ENCODE data around the gene KDM6A.
"Not testable (repeated sequence)": the region's sequence is repeated elsewhere in the genome, so short reads cannot be mapped to it uniquely, and the experiment has no call there.

Gene KDM6A

GRCh38 chrX:45134315-45134731 lies 261.3 kb downstream of the KDM6A start:
- no peak for TF ChIP-seq CTCF (IDR thresholded peaks at IDR 0.05; ENCODE audit: low read depth, low read length, missing control alignments)
- no peak overlapping the region for H3K4me3 ChIP-seq (ENCODE audit: low read depth, low read length)
- no peak for DNase-seq (ENCODE audit: low read depth)
- in situ Hi-C loops (cut with HindIII; ENCODE audit: low sequenced_read_pairs), result no loop called here

GRCh38 chrX:45134775-45135174 lies 261.8 kb downstream of the KDM6A start:
- in situ Hi-C loops (cut with HindIII; ENCODE audit: low sequenced_read_pairs), result no loop called here
- no peak for DNase-seq (ENCODE audit: low read depth)
- TF ChIP-seq CTCF (IDR thresholded peaks at IDR 0.05; ENCODE audit: low read depth, low read length, missing control alignments), result no peak
- H3K4me3 ChIP-seq (ENCODE audit: low read depth, low read length), result no peak overlapping the region

GRCh38 chrX:45135391-45136075 lies 262.5 kb downstream of the KDM6A start:
- DNase-seq (ENCODE audit: low read depth); in situ Hi-C loops (cut with HindIII; ENCODE audit: low sequenced_read_pairs); H3K4me3 ChIP-seq (ENCODE audit: low read depth, low read length): not testable (repeated sequence)

GRCh38 chrX:45137531-45137930 lies 264.5 kb downstream of the KDM6A start:
- no peak for TF ChIP-seq CTCF (IDR thresholded peaks at IDR 0.05; ENCODE audit: low read depth, low read length, missing control alignments)
- no peak for DNase-seq (ENCODE audit: low read depth)
- in situ Hi-C loops (cut with HindIII; ENCODE audit: low sequenced_read_pairs), result no loop called here
- H3K4me3 ChIP-seq (ENCODE audit: low read depth, low read length), result no peak overlapping the region

GRCh38 chrX:45138525-45138924 lies 265.5 kb downstream of the KDM6A start:
- in situ Hi-C loops (cut with HindIII; ENCODE audit: low sequenced_read_pairs), result no loop called here
- H3K4me3 ChIP-seq (ENCODE audit: low read depth, low read length), result no peak overlapping the region
- TF ChIP-seq CTCF (IDR thresholded peaks at IDR 0.05; ENCODE audit: low read depth, low read length, missing control alignments), result no peak
- no peak for DNase-seq (ENCODE audit: low read depth)

GRCh38 chrX:45140812-45141211 lies 267.8 kb downstream of the KDM6A start:
- no peak for TF ChIP-seq CTCF (IDR thresholded peaks at IDR 0.05; ENCODE audit: low read depth, low read length, missing control alignments)
- DNase-seq (ENCODE audit: low read depth), result no peak
- H3K4me3 ChIP-seq (ENCODE audit: low read depth, low read length), result no peak overlapping the region
- in situ Hi-C loops (cut with HindIII; ENCODE audit: low sequenced_read_pairs), result no loop called here

- TF ChIP-seq CTCF (IDR thresholded peaks at IDR 0.05; ENCODE audit: low read depth, low read length, missing control alignments), result no peak
- in situ Hi-C loops (cut with HindIII; ENCODE audit: low sequenced_read_pairs), result no loop called here
- H3K4me3 ChIP-seq (ENCODE audit: low read depth, low read length), result no peak overlapping the region
- no peak for DNase-seq (ENCODE audit: low read depth)
These were observed 269.2 kb downstream of the KDM6A start for GRCh38 chrX:45142185-45142584.

Data from astrocyte of the cerebellum (primary cell).